ENCODE results near the gene SOCS2.
"Not testable (repeated sequence)": the region's sequence is repeated elsewhere in the genome, so short reads cannot be mapped to it uniquely, and the experiment has no call there.

Gene SOCS2

GRCh38 chr12:93571925-93572711, at the start of gene SOCS2:
Gene SOCS2 (plus strand): TSS chr12:93572675. CDS start chr12:93572898, 223 bp downstream.
- peak; percentile 63 for DNase-seq

GRCh38 chr12:93524386-93525133, 47.9 kb upstream of the SOCS2 start:
- no peak for DNase-seq

- DNase-seq, result peak; percentile 49
Measured at GRCh38 chr12:93526786-93527428, 45.6 kb upstream of the SOCS2 start.

- DNase-seq, result no peak
Measured at GRCh38 chr12:93530358-93530757, 42.1 kb upstream of the SOCS2 start.

- DNase-seq, result no peak
Measured at GRCh38 chr12:93533310-93533709, 39.2 kb upstream of the SOCS2 start.

- DNase-seq, result no peak
Measured at GRCh38 chr12:93536111-93536765, 36.2 kb upstream of the SOCS2 start.

- DNase-seq, result no peak
Measured at GRCh38 chr12:93536766-93537488, 35.5 kb upstream of the SOCS2 start.

GRCh38 chr12:93537769-93538168, 34.7 kb upstream of the SOCS2 start:
- DNase-seq, result no peak

- DNase-seq, result no peak
Measured at GRCh38 chr12:93539821-93540220, 32.7 kb upstream of the SOCS2 start.

- DNase-seq, result no peak
Measured at GRCh38 chr12:93540466-93540865, 32.0 kb upstream of the SOCS2 start.

- DNase-seq, result no peak
Measured at GRCh38 chr12:93541578-93542225, 30.8 kb upstream of the SOCS2 start.

- DNase-seq, result no peak
Measured at GRCh38 chr12:93547778-93548177, 24.7 kb upstream of the SOCS2 start.

- no peak for DNase-seq
Measured at GRCh38 chr12:93549174-93549573, 23.3 kb upstream of the SOCS2 start.

- no peak for DNase-seq
Measured at GRCh38 chr12:93550748-93551611, 21.5 kb upstream of the SOCS2 start.

- DNase-seq, result no peak
Measured at GRCh38 chr12:93552427-93552826, 20.0 kb upstream of the SOCS2 start.

GRCh38 chr12:93557879-93558278, 14.6 kb upstream of the SOCS2 start:
- not testable (repeated sequence) for DNase-seq

- not testable (repeated sequence) for DNase-seq
Measured at GRCh38 chr12:93558685-93559084, 13.8 kb upstream of the SOCS2 start.

GRCh38 chr12:93563807-93564538, 8.5 kb upstream of the SOCS2 start:
- DNase-seq, result no peak

- no peak for DNase-seq
Measured at GRCh38 chr12:93565760-93566159, 6.7 kb upstream of the SOCS2 start.

GRCh38 chr12:93567174-93567573, 5.3 kb upstream of the SOCS2 start:
- no peak for DNase-seq
